Measurements from ENCODE around the gene ARID4B.

The ARID4B gene

DNA sequence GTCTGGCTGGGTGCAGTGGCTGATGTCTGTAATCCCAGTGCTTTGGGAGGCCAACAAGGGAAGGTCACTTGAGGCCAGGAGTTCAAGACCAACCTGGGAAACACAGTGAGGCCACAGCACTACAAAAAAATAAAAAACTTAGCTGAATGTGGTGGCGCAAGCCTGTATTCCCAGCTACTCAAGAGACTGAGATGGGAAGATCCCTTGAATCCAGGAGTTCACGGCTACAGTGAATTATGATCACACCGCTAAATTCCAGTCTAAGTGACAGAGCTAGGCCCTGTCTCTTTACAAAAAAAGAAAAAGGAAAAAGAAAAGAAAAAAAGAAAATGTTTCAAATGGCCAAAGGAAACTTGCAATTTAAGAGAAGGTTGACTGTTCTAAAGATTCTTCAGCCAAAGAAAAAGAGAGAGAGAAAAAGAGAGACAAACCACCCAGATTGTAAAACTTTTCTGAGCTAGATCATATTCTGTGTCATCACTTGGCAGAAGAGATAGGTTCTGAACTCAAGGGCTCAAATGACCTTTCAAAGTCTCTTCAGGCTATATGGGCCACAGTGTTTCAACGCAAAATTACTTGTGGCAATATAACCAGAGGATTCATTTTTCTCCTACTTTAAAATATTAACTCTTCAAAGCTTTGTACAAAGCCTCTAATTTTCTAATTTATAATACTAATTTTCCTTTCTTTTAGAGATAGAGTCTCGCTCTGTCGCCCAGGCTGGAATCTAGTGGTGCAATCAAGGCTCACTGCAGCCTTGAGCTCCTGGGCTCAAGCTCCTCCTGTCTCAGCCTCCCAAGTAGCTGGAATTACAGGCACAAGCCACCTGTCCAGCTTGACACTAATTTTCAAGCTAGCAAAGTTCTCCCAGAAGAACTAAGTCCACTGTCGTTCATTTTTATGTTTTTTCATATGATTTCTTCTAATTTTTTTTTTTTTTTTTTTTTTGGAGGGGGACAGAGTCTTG is 20.5 kb downstream of the ARID4B start:
- TF ChIP-seq, protein P1, sequence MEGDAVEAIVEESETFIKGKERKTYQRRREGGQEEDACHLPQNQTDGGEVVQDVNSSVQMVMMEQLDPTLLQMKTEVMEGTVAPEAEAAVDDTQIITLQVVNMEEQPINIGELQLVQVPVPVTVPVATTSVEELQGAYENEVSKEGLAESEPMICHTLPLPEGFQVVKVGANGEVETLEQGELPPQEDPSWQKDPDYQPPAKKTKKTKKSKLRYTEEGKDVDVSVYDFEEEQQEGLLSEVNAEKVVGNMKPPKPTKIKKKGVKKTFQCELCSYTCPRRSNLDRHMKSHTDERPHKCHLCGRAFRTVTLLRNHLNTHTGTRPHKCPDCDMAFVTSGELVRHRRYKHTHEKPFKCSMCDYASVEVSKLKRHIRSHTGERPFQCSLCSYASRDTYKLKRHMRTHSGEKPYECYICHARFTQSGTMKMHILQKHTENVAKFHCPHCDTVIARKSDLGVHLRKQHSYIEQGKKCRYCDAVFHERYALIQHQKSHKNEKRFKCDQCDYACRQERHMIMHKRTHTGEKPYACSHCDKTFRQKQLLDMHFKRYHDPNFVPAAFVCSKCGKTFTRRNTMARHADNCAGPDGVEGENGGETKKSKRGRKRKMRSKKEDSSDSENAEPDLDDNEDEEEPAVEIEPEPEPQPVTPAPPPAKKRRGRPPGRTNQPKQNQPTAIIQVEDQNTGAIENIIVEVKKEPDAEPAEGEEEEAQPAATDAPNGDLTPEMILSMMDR (IDR thresholded peaks at IDR 0.05; ENCODE audit: borderline replicate concordance, insufficient read depth, low read depth, low read length), result no peak
- no peak overlapping the region for H3K4me3 ChIP-seq (ENCODE audit: low read depth, low read length)

DNA sequence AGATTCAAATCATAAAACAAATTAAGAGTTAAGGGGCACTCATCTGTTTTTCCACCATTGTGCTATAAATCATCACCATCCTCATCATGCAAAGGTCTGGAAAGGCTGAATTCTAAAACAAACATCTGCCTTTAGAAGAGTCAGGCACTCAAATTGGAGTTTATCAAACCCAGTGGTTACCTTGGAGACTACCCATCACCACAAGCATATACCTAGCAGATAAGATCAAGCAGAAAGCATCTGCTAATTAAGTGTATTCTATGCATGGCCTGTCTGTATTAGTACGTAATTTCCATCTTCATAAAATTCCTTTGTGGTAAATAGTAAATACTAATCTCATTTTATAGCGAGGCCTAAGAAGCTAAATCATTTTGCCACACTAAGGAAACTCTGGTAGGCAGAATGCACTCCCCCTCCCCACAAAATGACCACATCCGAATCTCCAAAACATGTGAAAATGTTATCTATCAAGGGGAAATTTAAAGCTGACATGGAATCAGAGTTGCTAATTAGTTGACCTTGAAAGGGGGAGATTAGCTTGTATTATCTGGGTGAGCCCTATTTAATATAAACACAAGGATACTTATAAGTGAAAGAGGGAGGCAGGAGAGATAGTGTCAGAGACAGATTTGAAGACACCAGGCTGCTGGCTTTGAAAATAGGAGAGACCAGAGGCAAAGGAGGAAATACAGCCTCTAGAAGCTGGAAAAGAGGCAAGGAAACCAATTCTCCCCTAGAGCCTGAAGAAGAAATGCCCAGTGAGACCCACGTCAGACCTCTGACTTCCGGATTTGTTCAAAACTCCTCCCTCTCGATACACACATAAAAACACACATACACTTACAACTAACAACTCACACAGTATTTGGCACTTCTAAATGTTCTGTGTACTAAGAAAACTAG is 23.2 kb downstream of the ARID4B start:
- no peak overlapping the region for H3K4me3 ChIP-seq (ENCODE audit: low read depth, low read length)
- TF ChIP-seq, protein P1 (IDR thresholded peaks at IDR 0.05; ENCODE audit: borderline replicate concordance, insufficient read depth, low read depth, low read length), result no peak

DNA sequence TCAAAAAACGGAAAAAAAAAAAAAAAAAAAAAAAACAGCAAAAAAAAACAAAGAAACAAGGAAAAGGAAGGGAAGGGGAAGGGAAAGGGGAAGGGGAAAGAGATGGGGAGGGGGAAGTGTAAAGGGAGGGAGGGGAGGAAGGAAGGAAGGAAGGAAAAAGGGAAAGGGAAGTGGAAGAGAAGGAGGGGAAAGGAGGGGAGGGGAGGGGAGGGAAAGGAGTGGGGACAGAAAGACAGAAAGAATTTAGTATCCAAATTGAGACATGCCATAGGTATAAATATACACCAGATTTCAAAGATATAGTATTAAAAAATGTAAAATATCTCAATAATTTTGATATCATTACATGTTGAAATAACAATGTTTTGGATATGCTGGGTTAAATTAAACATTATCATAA is 25.8 kb downstream of the ARID4B start:
- no peak overlapping the region for H3K4me3 ChIP-seq (ENCODE audit: low read depth, low read length)
- TF ChIP-seq, protein P1 (IDR thresholded peaks at IDR 0.05; ENCODE audit: borderline replicate concordance, insufficient read depth, low read depth, low read length), result no peak

DNA sequence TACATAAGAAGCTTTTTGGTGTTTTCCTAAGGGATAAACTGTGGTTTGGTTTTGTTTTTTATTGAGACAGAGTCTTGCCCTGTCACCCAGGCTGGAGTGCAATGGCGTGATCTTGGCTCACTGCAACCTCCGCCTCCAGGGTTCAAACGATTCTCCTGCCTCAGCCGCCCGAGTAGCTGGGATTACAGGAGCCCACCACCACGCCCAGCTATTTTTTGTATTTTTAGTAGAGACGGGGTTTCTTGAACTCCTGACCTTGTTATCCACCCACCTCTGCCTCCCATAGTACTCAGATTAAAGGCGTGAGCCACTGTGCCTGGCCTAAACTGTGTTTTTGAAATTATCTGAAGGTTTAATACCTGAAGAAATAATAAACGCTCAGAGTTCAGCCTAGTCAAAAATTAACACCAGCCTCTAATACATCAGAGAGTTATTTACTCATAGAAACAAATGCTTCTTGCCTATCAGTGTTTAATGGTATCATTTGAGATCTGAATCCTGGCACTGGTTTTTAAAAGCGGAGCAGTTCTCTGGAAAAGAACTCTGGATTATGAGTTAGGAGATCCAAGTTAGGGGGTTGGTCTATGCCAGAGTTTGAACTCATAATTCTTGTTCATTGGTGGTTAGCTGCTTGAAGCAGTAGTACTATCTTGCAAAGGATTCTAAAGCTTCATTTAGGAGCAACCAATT is 28.7 kb downstream of the ARID4B start:
- TF ChIP-seq, protein P1 (IDR thresholded peaks at IDR 0.05; ENCODE audit: borderline replicate concordance, insufficient read depth, low read depth, low read length), result no peak
- no peak overlapping the region for H3K4me3 ChIP-seq (ENCODE audit: low read depth, low read length)

GRCh38 chr1:235298758-235299157 is 29.2 kb downstream of the ARID4B start:
- H3K4me3 ChIP-seq (ENCODE audit: low read depth, low read length), result no peak overlapping the region
- TF ChIP-seq, protein P1 (IDR thresholded peaks at IDR 0.05; ENCODE audit: borderline replicate concordance, insufficient read depth, low read depth, low read length), result no peak

DNA sequence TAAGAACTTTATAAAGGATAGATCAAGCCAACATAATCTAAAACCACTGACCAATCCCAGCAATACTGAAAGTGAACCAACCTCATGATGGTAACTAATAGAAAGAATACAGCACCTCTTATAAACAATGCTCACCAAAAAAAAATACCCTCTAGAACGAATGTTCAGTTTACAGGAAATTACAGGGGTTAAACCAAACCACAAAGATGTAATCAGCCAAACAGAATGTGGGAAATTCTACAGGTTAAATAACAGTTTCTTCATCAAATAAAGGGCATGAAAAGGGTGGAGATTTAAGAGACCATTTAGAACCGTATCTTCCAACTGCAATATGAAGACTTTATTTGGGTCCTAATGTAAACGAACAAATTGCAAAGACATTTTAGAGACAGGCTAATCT is 30.4 kb downstream of the ARID4B start:
- H3K4me3 ChIP-seq (ENCODE audit: low read depth, low read length), result no peak overlapping the region
- TF ChIP-seq, protein P1 (IDR thresholded peaks at IDR 0.05; ENCODE audit: borderline replicate concordance, insufficient read depth, low read depth, low read length), result no peak
